Measurements from ENCODE around the gene TMEM88.

GRCh38 chr17:7852919-7853690, 1.8 kb upstream of the TMEM88 start:
- TF ChIP-seq POLR2A (IDR thresholded peaks at IDR 0.05): no peak
- no peak for TF ChIP-seq CTCF (IDR thresholded peaks at IDR 0.05)

All from heart left ventricle (tissue), 13 donors.